ENCODE measurements around the gene FBXW10. TPM values are rescaled to one million over a fixed set of nuclear protein-coding genes. Genes with fewer than 3 reads are reported as not detected.

Gene FBXW10
- total RNA-seq = 0.06 TPM in 1 of 2 replicates, not detected in the other

GRCh38 chr17:18743699-18744421 lies at the start of gene FBXW10:
TSS of gene FBXW10 (plus strand) at chr17:18744054. CDS start at chr17:18744245, 191 bp downstream.

GRCh38 chr17:18780991-18781718 lies 37.3 kb downstream of the FBXW10 start, which contains the start of gene TVP23B:
TSS of gene TVP23B (plus strand) at chr17:18781183. CDS start at chr17:18781294, 111 bp downstream.

Other genes starting within 250 kb of the FBXW10 start
- 0.19 TPM in 1 of 2 replicates, not detected in the other for gene TBC1D28, start 99.7 kb upstream of the FBXW10 start, total RNA-seq
- gene FOXO3B, start 61.7 kb upstream of the FBXW10 start, total RNA-seq = 1.3 and 2.0 TPM in 2 replicates
- 30.1 and 65.4 TPM in 2 replicates for gene TVP23B, start 37.1 kb downstream of the FBXW10 start, total RNA-seq
- gene PRPSAP2, start 114.1 kb downstream of the FBXW10 start, total RNA-seq = 34.5 and 45.8 TPM in 2 replicates
- gene SLC5A10, start 208.1 kb downstream of the FBXW10 start, total RNA-seq = under 0.01 TPM in 1 of 2 replicates, not detected in the other

All from bladder microvascular endothelial cell (primary cell).